Smooth muscle cell (in vitro differentiated cells): ENCODE measurements around the gene PRKCSH. TPM values are rescaled to one million over a fixed set of nuclear protein-coding genes. Genes with fewer than 3 reads are reported as not detected.

Experiments
- DNase-seq: peaks from one replicate; lab custom pipeline; 2025; ENCODE audit not compliant: unreplicated experiment; lab: John Stamatoyannopoulos, UW
- H2AFZ ChIP-seq: fragments of 200-600 bp; sonication (generic); 2 replicates; pipeline ENCODE4 v1.6.0; 2016; ENCODE audit warnings: antibody characterized with exemption, low read depth, mild to moderate bottlenecking
- H3F3A ChIP-seq: fragments of 200-600 bp; sonication (generic); 2 replicates; pipeline ENCODE4 v1.6.0; 2017; ENCODE audit warnings: antibody characterized with exemption, low read depth
- H3K27ac ChIP-seq: fragments of 200-600 bp; sonication (generic); 2 replicates; pipeline ENCODE4 v1.5.1; 2016; ENCODE audit warnings: low read depth, mild to moderate bottlenecking
- H3K27me3 ChIP-seq: fragments of 200-600 bp; sonication (generic); 2 replicates; pipeline ENCODE4 v1.6.1; 2016; ENCODE audit warnings: low read depth, mild to moderate bottlenecking
- H3K36me3 ChIP-seq: fragments of 200-600 bp; sonication (generic); 2 replicates; pipeline ENCODE4 v1.5.1; 2016; ENCODE audit warnings: low read depth
- H3K4me1 ChIP-seq: fragments of 200-600 bp; sonication (generic); 2 replicates; pipeline ENCODE4 v1.5.1; 2016; ENCODE audit warnings: low read depth
- H3K4me2 ChIP-seq: fragments of 200-600 bp; sonication (generic); 2 replicates; pipeline ENCODE4 v1.6.0; 2016; ENCODE audit warnings: mild to moderate bottlenecking
- H3K4me3 ChIP-seq: fragments of 200-600 bp; sonication (generic); 2 replicates; pipeline ENCODE4 v1.5.1; 2016; ENCODE audit warnings: mild to moderate bottlenecking
- H3K79me2 ChIP-seq: fragments of 200-600 bp; sonication (generic); 2 replicates; pipeline ENCODE4 v1.6.0; 2016; ENCODE audit warnings: low read depth, mild to moderate bottlenecking
- H3K9ac ChIP-seq: fragments of 200-600 bp; sonication (generic); 2 replicates; pipeline ENCODE4 v1.6.0; 2016; ENCODE audit warnings: low read depth
- H3K9me3 ChIP-seq: fragments of 200-600 bp; sonication (generic); replicated peaks from 2 replicates; pipeline ENCODE4 v1.5.1; 2016; ENCODE audit warnings: low read depth
- H4K20me1 ChIP-seq: fragments of 200-600 bp; sonication (generic); 2 replicates; pipeline ENCODE4 v1.6.0; 2016; ENCODE audit warnings: low read depth
- CTCF ChIP-seq: fragments of 200-600 bp; sonication (generic); IDR thresholded peaks from 2 replicates; pipeline ENCODE4 v1.5.1; 2017; ENCODE audit warnings: borderline replicate concordance, mild to moderate bottlenecking, antibody characterized with exemption; ENCODE audit not compliant: insufficient read depth, poor library complexity, severe bottlenecking
- WGBS: methylation state at CpG from one replicate; pipeline ENCODE4 v1.1.7; 2016; ENCODE audit warnings: low lambda C conversion rate; 5-methylcytosine and 5-hydroxymethylcytosine counted together
- polyA plus RNA-seq: library from polyadenylated mRNA; unstranded; fragments of >200 nt; fragmentation: Nextera tagmentation; extraction: Ambion mirVana; gene quantifications from 2 replicates; pipeline ENCODE4 v1.2.1, GENCODE V29; 2016
- total RNA-seq: library from RNA; depleted of rRNA; stranded (reverse); fragments of >200 nt; gene quantifications from 2 replicates; pipeline ENCODE4 v1.2.3, GENCODE V29; 2014

The PRKCSH gene
- total and polyA plus RNA-seq, 2 experiments from 2014 or later, result 47.4 to 165 TPM

GRCh38 chr19:11414544-11414943 is 20.9 kb upstream of the PRKCSH start:
- no peak for DNase-seq
- WGBS, result 100% methylated on average over 2 of the region's 2 CpGs

GRCh38 chr19:11416346-11417052 is 18.9 kb upstream of the PRKCSH start:
- H3K4me2 ChIP-seq, result no peak overlapping the region
- no peak for TF ChIP-seq CTCF
- no peak overlapping the region for H2AFZ ChIP-seq
- no peak for DNase-seq
- H3K4me1 ChIP-seq, result peaks cover 13% of the 10 kb centered on the region
- no peaks in the 10 kb centered on the region for H3K79me2 ChIP-seq
- peaks cover 9% of the 10 kb centered on the region for H3K27me3 ChIP-seq
- 96% methylated on average over 17 of the region's 17 CpGs for WGBS
- no peaks in the 10 kb centered on the region for H3K36me3 ChIP-seq
- H3K4me3 ChIP-seq, result no peak overlapping the region
- no peaks in the 10 kb centered on the region for H3F3A ChIP-seq
- H3K27ac ChIP-seq, result no peak overlapping the region
- no peaks in the 10 kb centered on the region for H3K9me3 ChIP-seq
- H3K9ac ChIP-seq, result no peak overlapping the region
- H4K20me1 ChIP-seq, result no peaks in the 10 kb centered on the region

More at GRCh38 chr19:11414544-11414943, 20.9 kb upstream of the PRKCSH start:
- no peaks in the 10 kb centered on the region for H3K79me2 ChIP-seq
- H2AFZ ChIP-seq, result no peak overlapping the region
- peaks cover 4% of the 10 kb centered on the region for H3K4me1 ChIP-seq
- no peak overlapping the region for H3K4me2 ChIP-seq
- no peak overlapping the region for H3K9ac ChIP-seq
- no peaks in the 10 kb centered on the region for H4K20me1 ChIP-seq
- H3K4me3 ChIP-seq, result no peak overlapping the region
- peaks cover 9% of the 10 kb centered on the region for H3K27me3 ChIP-seq
- H3K36me3 ChIP-seq, result no peaks in the 10 kb centered on the region
- TF ChIP-seq CTCF, result no peak
- H3F3A ChIP-seq, result no peaks in the 10 kb centered on the region
- H3K9me3 ChIP-seq, result no peaks in the 10 kb centered on the region
- H3K27ac ChIP-seq, result no peak overlapping the region

GRCh38 chr19:11418094-11418548 is 17.3 kb upstream of the PRKCSH start:
- no peak overlapping the region for H3K27ac ChIP-seq
- TF ChIP-seq CTCF, result no peak
- H4K20me1 ChIP-seq, result no peaks in the 10 kb centered on the region
- H3K4me2 ChIP-seq, result peak overlapping the region; percentile 89
- peak overlapping the region; percentile 35 for H3K9ac ChIP-seq
- no peak for DNase-seq
- no peaks in the 10 kb centered on the region for H3K79me2 ChIP-seq
- WGBS, result 11% methylated on average over 3 of the region's 16 CpGs
- no peaks in the 10 kb centered on the region for H3F3A ChIP-seq
- H3K36me3 ChIP-seq, result no peaks in the 10 kb centered on the region
- peak overlapping the region; percentile 60 for H3K4me3 ChIP-seq
- H2AFZ ChIP-seq, result peak overlapping the region; percentile 81
- H3K9me3 ChIP-seq, result no peaks in the 10 kb centered on the region
- H3K27me3 ChIP-seq, result peaks cover 9% of the 10 kb centered on the region
- peaks cover 13% of the 10 kb centered on the region for H3K4me1 ChIP-seq
